Testis (tissue), 2 donors: ENCODE results near the gene CFAP54.

Experiments used
- POLR2A ChIP-seq: fragments of 450-650 bp; IDR thresholded peaks from one replicate; pipeline ENCODE4 v1.6.1; 2017; ENCODE audit warnings: antibody characterized with exemption, mild to moderate bottlenecking, moderate library complexity
- TF ChIP-seq, protein P1 (sequence below), 3 experiments: fragments of 450-650 bp in 2 of 3; fragments of 200-600 bp in 1 of 3; sonication (generic) in 1 of 3; IDR thresholded peaks; one replicate each; pipeline ENCODE4 v1.5.1; 2016 to 2019; ENCODE audit warnings: antibody characterized with exemption in 3 of 3, mild to moderate bottlenecking in 2 of 3, moderate library complexity in 1 of 3

GRCh38 chr12:96809522-96809921 is 320.1 kb downstream of the CFAP54 start:
- TF ChIP-seq POLR2A: no peak
- TF ChIP-seq, protein P1, sequence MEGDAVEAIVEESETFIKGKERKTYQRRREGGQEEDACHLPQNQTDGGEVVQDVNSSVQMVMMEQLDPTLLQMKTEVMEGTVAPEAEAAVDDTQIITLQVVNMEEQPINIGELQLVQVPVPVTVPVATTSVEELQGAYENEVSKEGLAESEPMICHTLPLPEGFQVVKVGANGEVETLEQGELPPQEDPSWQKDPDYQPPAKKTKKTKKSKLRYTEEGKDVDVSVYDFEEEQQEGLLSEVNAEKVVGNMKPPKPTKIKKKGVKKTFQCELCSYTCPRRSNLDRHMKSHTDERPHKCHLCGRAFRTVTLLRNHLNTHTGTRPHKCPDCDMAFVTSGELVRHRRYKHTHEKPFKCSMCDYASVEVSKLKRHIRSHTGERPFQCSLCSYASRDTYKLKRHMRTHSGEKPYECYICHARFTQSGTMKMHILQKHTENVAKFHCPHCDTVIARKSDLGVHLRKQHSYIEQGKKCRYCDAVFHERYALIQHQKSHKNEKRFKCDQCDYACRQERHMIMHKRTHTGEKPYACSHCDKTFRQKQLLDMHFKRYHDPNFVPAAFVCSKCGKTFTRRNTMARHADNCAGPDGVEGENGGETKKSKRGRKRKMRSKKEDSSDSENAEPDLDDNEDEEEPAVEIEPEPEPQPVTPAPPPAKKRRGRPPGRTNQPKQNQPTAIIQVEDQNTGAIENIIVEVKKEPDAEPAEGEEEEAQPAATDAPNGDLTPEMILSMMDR (IDR thresholded peaks at IDR 0.05): no peak
